ENCODE results near the gene MEGF11.

DNA sequence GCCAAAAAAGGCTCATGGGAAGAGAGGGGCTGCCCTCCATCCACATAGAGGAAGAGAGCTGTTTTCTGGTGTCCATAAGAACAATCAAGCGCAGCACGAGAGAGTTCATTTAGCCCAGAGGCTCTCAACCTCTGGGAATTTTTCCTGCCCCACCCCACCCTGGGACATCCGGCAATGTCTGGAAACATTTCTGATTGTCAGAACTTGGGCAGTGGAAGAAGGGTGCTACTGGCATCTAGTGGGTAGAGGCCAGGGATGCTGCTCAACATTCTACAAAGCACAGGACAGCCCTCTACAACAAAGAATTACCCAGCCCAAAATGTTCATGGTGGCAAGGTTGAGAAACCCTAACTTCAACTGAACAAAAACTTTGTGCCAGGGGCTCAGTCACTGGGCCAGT lies 291.4 kb downstream of the MEGF11 start:
- TF ChIP-seq CTCF (tag by site-specific recombination; IDR thresholded peaks at IDR 0.05) (no peak), YY1 (tag by site-specific recombination; IDR thresholded peaks at IDR 0.05) (no peak), REPIN1 (tag by site-specific recombination; IDR thresholded peaks at IDR 0.05; ENCODE audit: low read depth) (no peak), KLF16 (tag by site-specific recombination; IDR thresholded peaks at IDR 0.05) (no peak), ZBTB49 (tag by site-specific recombination; IDR thresholded peaks at IDR 0.05; ENCODE audit: low read depth) (no peak), ZBTB8A (tag by site-specific recombination; IDR thresholded peaks at IDR 0.05) (no peak), GLI4 (tag by site-specific recombination; IDR thresholded peaks at IDR 0.05) (no peak), GLI2 (tag by site-specific recombination; IDR thresholded peaks at IDR 0.05; ENCODE audit: borderline replicate concordance, low read depth) (no peak), REST (tag by site-specific recombination; IDR thresholded peaks at IDR 0.05) (no peak), ZNF174 (tag by site-specific recombination; IDR thresholded peaks at IDR 0.05) (no peak)
- TF ChIP-seq, protein P1, sequence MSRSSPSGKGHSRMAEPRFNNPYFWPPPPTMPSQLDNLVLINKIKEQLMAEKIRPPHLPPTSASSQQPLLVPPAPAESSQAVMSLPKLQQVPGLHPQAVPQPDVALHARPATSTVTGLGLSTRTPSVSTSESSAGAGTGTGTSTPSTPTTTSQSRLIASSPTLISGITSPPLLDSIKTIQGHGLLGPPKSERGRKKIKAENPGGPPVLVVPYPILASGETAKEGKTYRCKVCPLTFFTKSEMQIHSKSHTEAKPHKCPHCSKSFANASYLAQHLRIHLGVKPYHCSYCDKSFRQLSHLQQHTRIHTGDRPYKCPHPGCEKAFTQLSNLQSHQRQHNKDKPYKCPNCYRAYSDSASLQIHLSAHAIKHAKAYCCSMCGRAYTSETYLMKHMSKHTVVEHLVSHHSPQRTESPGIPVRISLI (tag by site-specific recombination; IDR thresholded peaks at IDR 0.05), result no peak
- TF ChIP-seq, protein P2, sequence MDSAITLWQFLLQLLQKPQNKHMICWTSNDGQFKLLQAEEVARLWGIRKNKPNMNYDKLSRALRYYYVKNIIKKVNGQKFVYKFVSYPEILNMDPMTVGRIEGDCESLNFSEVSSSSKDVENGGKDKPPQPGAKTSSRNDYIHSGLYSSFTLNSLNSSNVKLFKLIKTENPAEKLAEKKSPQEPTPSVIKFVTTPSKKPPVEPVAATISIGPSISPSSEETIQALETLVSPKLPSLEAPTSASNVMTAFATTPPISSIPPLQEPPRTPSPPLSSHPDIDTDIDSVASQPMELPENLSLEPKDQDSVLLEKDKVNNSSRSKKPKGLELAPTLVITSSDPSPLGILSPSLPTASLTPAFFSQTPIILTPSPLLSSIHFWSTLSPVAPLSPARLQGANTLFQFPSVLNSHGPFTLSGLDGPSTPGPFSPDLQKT (IDR thresholded peaks at IDR 0.05; ENCODE audit: borderline replicate concordance, low read depth, low read length), result no peak
